ENCODE measurements around the gene MARK1. TPM values are rescaled to one million over a fixed set of nuclear protein-coding genes. Genes with fewer than 3 reads are reported as not detected.
A peak's percentile ranks its signal among the peaks of the same experiment; 100 is the strongest.

Gene MARK1
- total RNA-seq, 1 experiment from 2014 or later = 0.40 TPM

DNA sequence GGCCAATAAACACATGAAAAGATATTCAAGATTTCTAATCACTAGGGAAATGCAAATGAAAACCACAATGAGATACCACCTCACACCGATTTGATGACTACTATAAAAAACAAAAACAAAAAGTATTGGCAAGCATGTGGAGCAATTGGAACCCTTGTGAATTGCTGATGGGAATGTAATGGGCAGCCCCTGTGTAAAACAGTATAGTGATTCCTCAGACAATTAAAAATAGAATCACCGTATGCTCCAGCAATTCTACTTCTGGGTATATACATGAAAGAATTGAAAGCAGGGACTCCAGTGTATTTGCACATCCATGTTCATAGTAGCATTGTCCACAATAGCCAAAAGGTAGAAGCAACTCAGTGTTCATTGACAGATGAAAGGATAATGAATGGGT is 149.3 kb downstream of the MARK1 start:
- no peak overlapping the region for H3K4me3 ChIP-seq (ENCODE audit: low read length)
- no peak overlapping the region for H3K9ac ChIP-seq (ENCODE audit: low read length)
- H3K4me2 ChIP-seq (ENCODE audit: low read length) = no peak overlapping the region
- no peaks in the 10 kb centered on the region for H3K79me2 ChIP-seq (ENCODE audit: low read length)
- H3F3A ChIP-seq (ENCODE audit: low read length, unreplicated experiment) = no peaks in the 10 kb centered on the region
- TF ChIP-seq EZH2 (IDR thresholded peaks at IDR 0.05; ENCODE audit: low read length, unreplicated experiment) = no peak
- TF ChIP-seq, protein P1, sequence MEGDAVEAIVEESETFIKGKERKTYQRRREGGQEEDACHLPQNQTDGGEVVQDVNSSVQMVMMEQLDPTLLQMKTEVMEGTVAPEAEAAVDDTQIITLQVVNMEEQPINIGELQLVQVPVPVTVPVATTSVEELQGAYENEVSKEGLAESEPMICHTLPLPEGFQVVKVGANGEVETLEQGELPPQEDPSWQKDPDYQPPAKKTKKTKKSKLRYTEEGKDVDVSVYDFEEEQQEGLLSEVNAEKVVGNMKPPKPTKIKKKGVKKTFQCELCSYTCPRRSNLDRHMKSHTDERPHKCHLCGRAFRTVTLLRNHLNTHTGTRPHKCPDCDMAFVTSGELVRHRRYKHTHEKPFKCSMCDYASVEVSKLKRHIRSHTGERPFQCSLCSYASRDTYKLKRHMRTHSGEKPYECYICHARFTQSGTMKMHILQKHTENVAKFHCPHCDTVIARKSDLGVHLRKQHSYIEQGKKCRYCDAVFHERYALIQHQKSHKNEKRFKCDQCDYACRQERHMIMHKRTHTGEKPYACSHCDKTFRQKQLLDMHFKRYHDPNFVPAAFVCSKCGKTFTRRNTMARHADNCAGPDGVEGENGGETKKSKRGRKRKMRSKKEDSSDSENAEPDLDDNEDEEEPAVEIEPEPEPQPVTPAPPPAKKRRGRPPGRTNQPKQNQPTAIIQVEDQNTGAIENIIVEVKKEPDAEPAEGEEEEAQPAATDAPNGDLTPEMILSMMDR (conservative IDR thresholded peaks at IDR 0.05; ENCODE audit: low read depth, low read length) = no peak
- no peak for TF ChIP-seq EZH2phosphoT487 (IDR thresholded peaks at IDR 0.05; ENCODE audit: borderline replicate concordance, low read length)
- POLR2A ChIA-PET (ENCODE audit: unreplicated experiment) = no interaction called here
- H3K27me3 ChIP-seq (ENCODE audit: low read length) = 0 out of 2 replicates have a peak, but pooled peaks cover 13% of the 10 kb centered on the region
- ATAC-seq (no peak), DNase-seq (no peak)
- H3K36me3 ChIP-seq (ENCODE audit: low read depth, low read length) = no peaks in the 10 kb centered on the region
- H2AFZ ChIP-seq (ENCODE audit: low read length) = no peak overlapping the region
- H3K27ac ChIP-seq (ENCODE audit: low read length) = no peak overlapping the region
- H3K9me2 ChIP-seq (replicated peaks; ENCODE audit: low read length) = no peaks in the 10 kb centered on the region
- no peaks in the 10 kb centered on the region for H4K20me1 ChIP-seq (ENCODE audit: low read length)
- H3K9me3 ChIP-seq (ENCODE audit: low read length) = no peaks in the 10 kb centered on the region
- BruUV-seq (replicated peaks) = no TSS peak
- CTCF ChIA-PET = no interaction called here
- intact Hi-C loops (cut with micrococcal nuclease) = no loop called here
- peaks cover 13% of the 10 kb centered on the region for H3K4me1 ChIP-seq (ENCODE audit: insufficient read depth, low read length)

GRCh38 chr1:220680085-220680687 is 152.2 kb downstream of the MARK1 start:
- ChIA-PET CTCF (interaction anchor here (1.2 to 1.6 kb wide), 2 partner anchors 53 to 96 kb away, joined by 4 to 9 read pairs; no protein-coding TSS in a partner anchor), POLR2A (ENCODE audit: unreplicated experiment) (no interaction called here)
- TF ChIP-seq, protein P1 (conservative IDR thresholded peaks at IDR 0.05; ENCODE audit: low read depth, low read length) = peak; percentile 81
- no peak for TF ChIP-seq EZH2phosphoT487 (IDR thresholded peaks at IDR 0.05; ENCODE audit: borderline replicate concordance, low read length)
- Histone ChIP-seq H4K20me1 (ENCODE audit: low read length) (no peaks in the 10 kb centered on the region), H3K4me3 (ENCODE audit: low read length) (no peak overlapping the region), H3K9ac (ENCODE audit: low read length) (no peak overlapping the region), H3K4me2 (ENCODE audit: low read length) (no peak overlapping the region), H3K4me1 (ENCODE audit: insufficient read depth, low read length) (peaks cover 13% of the 10 kb centered on the region), H3K27ac (ENCODE audit: low read length) (no peak overlapping the region), H2AFZ (ENCODE audit: low read length) (no peak overlapping the region), H3F3A (ENCODE audit: low read length, unreplicated experiment) (no peaks in the 10 kb centered on the region), H3K36me3 (ENCODE audit: low read depth, low read length) (no peaks in the 10 kb centered on the region), H3K79me2 (ENCODE audit: low read length) (no peaks in the 10 kb centered on the region), H3K27me3 (ENCODE audit: low read length) (no peaks in the 10 kb centered on the region), H3K9me2 (replicated peaks; ENCODE audit: low read length) (no peaks in the 10 kb centered on the region), H3K9me3 (ENCODE audit: low read length) (no peaks in the 10 kb centered on the region)
- peak; percentile 82 for ATAC-seq
- no TSS peak for BruUV-seq (replicated peaks)
- peak; percentile 73 for DNase-seq
- intact Hi-C loops (cut with micrococcal nuclease) = loop anchor here (1.0 to 5.0 kb wide), 3 partner anchors 53 to 463 kb away; no protein-coding TSS in a partner anchor

- ATAC-seq = peak; percentile 60
- no peaks in the 10 kb centered on the region for H3K36me3 ChIP-seq (ENCODE audit: low read depth, low read length)
- peak overlapping the region; percentile 82 for H3K4me2 ChIP-seq (ENCODE audit: low read length)
These were observed 153.4 kb downstream of the MARK1 start for GRCh38 chr1:220681220-220681880.

More at GRCh38 chr1:220681220-220681880, 153.4 kb downstream of the MARK1 start:
- Histone ChIP-seq H3K4me3 (ENCODE audit: low read length) (peak overlapping the region; percentile 63), H3K9me2 (replicated peaks; ENCODE audit: low read length) (no peaks in the 10 kb centered on the region), H3K9ac (ENCODE audit: low read length) (peak overlapping the region; percentile 19), H3K4me1 (ENCODE audit: insufficient read depth, low read length) (peaks cover 13% of the 10 kb centered on the region), H3F3A (ENCODE audit: low read length, unreplicated experiment) (no peaks in the 10 kb centered on the region), H4K20me1 (ENCODE audit: low read length) (no peaks in the 10 kb centered on the region), H3K27me3 (ENCODE audit: low read length) (no peaks in the 10 kb centered on the region), H3K9me3 (ENCODE audit: low read length) (no peaks in the 10 kb centered on the region), H3K27ac (ENCODE audit: low read length) (peak overlapping the region; percentile 26), H3K79me2 (ENCODE audit: low read length) (no peaks in the 10 kb centered on the region), H2AFZ (ENCODE audit: low read length) (peak overlapping the region; percentile 58)
- TF ChIP-seq EZH2 (IDR thresholded peaks at IDR 0.05; ENCODE audit: low read length, unreplicated experiment) (no peak), EZH2phosphoT487 (IDR thresholded peaks at IDR 0.05; ENCODE audit: borderline replicate concordance, low read length) (no peak)
- TF ChIP-seq, protein P1 (conservative IDR thresholded peaks at IDR 0.05; ENCODE audit: low read depth, low read length) = no peak
- no TSS peak for BruUV-seq (replicated peaks)
- ChIA-PET CTCF (interaction anchor here (1.0 to 1.6 kb wide), 4 partner anchors 52 to 462 kb away, joined by 3 to 16 read pairs (median 4); no protein-coding TSS in a partner anchor), POLR2A (ENCODE audit: unreplicated experiment) (interaction anchor here (0.5 to 0.6 kb wide), 2 partner anchors 67 to 1063 kb away, joined by 3 read pairs; partner anchors contain the start of gene MTARC2)
- DNase-seq = peak; percentile 61
- intact Hi-C loops (cut with micrococcal nuclease) = loop anchor here (1.0 to 5.0 kb wide), 3 partner anchors 95 to 464 kb away; no protein-coding TSS in a partner anchor
